ENCODE data around the gene CES3. TPM values are rescaled to one million over a fixed set of nuclear protein-coding genes. Genes with fewer than 3 reads are reported as not detected.

CES3 gene
- total and polyA plus RNA-seq, 9 of the 15 experiments (the other 6 are each of a cell fraction or from before 2014, with no cell fraction given) = 0.06 to 2.2 (median 0.68) TPM

DNA sequence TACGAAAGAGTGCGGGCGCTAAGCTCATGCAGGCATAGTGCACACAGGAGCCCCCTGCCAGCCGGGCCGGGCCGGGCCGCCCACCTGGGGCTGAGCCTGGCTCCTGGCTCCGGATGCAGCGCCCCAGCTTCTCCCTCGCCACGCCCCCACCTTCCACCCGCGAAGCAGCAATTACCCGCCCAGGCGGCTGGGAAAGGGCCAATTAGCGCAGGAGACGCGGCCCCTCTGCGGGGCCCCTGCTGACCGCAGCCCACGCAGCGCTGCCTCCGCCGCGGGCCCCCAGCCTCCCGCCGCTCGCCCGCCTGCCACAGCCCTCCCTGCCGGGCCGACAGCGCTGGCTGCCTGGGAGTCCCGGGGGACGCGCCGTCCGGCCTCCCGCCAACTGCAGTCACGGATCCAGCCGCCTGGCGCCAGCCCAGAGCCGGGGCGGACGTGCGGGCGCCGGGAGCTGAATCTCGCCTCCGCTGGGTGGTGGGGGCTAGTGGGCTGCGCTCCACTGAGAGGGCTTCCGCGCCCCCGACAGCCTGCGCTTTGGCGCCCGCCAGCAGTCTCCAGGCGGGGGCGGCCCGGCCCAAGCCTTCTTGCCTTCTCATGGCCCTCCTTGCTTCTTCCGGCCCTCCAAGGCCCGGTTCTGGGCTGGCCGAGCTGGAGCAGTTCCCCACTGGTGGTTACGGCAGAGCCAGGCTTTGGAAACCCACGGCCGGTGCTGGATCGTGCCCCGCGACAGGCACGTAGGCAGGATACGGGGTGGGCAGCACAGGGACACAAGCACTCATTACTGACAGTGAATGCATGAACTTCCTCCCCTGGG is 53.0 kb downstream of the CES3 start (continued):
- no peak for TF ChIP-seq PML (IDR thresholded peaks at IDR 0.05; ENCODE audit: low read length)
- TF ChIP-seq, protein P1, sequence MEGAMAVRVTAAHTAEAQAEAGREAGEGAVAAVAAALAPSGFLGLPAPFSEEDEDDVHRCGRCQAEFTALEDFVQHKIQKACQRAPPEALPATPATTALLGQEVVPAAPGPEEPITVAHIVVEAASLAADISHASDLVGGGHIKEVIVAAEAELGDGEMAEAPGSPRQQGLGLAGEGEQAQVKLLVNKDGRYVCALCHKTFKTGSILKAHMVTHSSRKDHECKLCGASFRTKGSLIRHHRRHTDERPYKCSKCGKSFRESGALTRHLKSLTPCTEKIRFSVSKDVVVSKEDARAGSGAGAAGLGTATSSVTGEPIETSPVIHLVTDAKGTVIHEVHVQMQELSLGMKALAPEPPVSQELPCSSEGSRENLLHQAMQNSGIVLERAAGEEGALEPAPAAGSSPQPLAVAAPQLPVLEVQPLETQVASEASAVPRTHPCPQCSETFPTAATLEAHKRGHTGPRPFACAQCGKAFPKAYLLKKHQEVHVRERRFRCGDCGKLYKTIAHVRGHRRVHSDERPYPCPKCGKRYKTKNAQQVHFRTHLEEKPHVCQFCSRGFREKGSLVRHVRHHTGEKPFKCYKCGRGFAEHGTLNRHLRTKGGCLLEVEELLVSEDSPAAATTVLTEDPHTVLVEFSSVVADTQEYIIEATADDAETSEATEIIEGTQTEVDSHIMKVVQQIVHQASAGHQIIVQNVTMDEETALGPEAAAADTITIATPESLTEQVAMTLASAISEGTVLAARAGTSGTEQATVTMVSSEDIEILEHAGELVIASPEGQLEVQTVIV (CRISPR knock-in tag; IDR thresholded peaks at IDR 0.05; ENCODE audit: borderline replicate concordance) = no peak
- no peak for TF ChIP-seq XRCC3 (IDR thresholded peaks at IDR 0.05)
- no peak for TF ChIP-seq MEIS2 (IDR thresholded peaks at IDR 0.05; ENCODE audit: partially characterized antibody)
- TF ChIP-seq, protein P2, sequence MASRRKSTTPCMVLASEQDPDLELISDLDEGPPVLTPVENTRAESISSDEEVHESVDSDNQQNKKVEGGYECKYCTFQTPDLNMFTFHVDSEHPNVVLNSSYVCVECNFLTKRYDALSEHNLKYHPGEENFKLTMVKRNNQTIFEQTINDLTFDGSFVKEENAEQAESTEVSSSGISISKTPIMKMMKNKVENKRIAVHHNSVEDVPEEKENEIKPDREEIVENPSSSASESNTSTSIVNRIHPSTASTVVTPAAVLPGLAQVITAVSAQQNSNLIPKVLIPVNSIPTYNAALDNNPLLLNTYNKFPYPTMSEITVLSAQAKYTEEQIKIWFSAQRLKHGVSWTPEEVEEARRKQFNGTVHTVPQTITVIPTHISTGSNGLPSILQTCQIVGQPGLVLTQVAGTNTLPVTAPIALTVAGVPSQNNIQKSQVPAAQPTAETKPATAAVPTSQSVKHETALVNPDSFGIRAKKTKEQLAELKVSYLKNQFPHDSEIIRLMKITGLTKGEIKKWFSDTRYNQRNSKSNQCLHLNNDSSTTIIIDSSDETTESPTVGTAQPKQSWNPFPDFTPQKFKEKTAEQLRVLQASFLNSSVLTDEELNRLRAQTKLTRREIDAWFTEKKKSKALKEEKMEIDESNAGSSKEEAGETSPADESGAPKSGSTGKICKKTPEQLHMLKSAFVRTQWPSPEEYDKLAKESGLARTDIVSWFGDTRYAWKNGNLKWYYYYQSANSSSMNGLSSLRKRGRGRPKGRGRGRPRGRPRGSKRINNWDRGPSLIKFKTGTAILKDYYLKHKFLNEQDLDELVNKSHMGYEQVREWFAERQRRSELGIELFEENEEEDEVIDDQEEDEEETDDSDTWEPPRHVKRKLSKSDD (conservative IDR thresholded peaks at IDR 0.05; ENCODE audit: low read length) = no peak
- no peak for TF ChIP-seq LCOR (CRISPR knock-in tag; IDR thresholded peaks at IDR 0.05)
- TF ChIP-seq GATAD2B (IDR thresholded peaks at IDR 0.05; ENCODE audit: borderline replicate concordance) = no peak; the same call in 1 of the 2 replicates
- TF ChIP-seq GATA2 (CRISPR knock-in tag; IDR thresholded peaks at IDR 0.05) = no peak
- TF ChIP-seq, protein P3, sequence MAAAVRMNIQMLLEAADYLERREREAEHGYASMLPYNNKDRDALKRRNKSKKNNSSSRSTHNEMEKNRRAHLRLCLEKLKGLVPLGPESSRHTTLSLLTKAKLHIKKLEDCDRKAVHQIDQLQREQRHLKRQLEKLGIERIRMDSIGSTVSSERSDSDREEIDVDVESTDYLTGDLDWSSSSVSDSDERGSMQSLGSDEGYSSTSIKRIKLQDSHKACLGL (CRISPR knock-in tag; IDR thresholded peaks at IDR 0.05; ENCODE audit: borderline replicate concordance, poor library complexity, severe bottlenecking) = no peak
- TF ChIP-seq ZFX (CRISPR knock-in tag; IDR thresholded peaks at IDR 0.05) = peak; percentile 49
- TF ChIP-seq PCBP2 (IDR thresholded peaks at IDR 0.05; ENCODE audit: low read depth, low read length, poor library complexity, severe bottlenecking) = no peak
- no peak for TF ChIP-seq SLC30A9 (CRISPR knock-in tag; IDR thresholded peaks at IDR 0.05)
- TF ChIP-seq NBN (IDR thresholded peaks at IDR 0.05; ENCODE audit: low read depth) = no peak
- TF ChIP-seq HOXB6 (CRISPR knock-in tag; IDR thresholded peaks at IDR 0.05; ENCODE audit: borderline replicate concordance) = no peak
- no peak for TF ChIP-seq ZNF699 (CRISPR knock-in tag; IDR thresholded peaks at IDR 0.05; ENCODE audit: insufficient replicate concordance)
- TF ChIP-seq ARID2 (IDR thresholded peaks at IDR 0.05) = no peak
- no peak for TF ChIP-seq ERF (CRISPR knock-in tag; IDR thresholded peaks at IDR 0.05)
- TF ChIP-seq EP300 (IDR thresholded peaks at IDR 0.05; ENCODE audit: low read length) = no peak; the same call in 1 of the 2 replicates
- TF ChIP-seq RFX7 (CRISPR knock-in tag; IDR thresholded peaks at IDR 0.05) = no peak
- no peak for TF ChIP-seq RBM25 (IDR thresholded peaks at IDR 0.05; ENCODE audit: low read depth, low read length, severe bottlenecking)
- TF ChIP-seq KAT7 (CRISPR knock-in tag; IDR thresholded peaks at IDR 0.05; ENCODE audit: borderline replicate concordance) = no peak
- peak; percentile 73 for TF ChIP-seq HMGN3 (IDR thresholded peaks at IDR 0.05; ENCODE audit: borderline replicate concordance, extremely low read depth, insufficient read length, low read depth, low read length)

All from K562 (cell line).